K562 (cell line): ENCODE data around the gene PTPRM. TPM values are rescaled to one million over a fixed set of nuclear protein-coding genes. Genes with fewer than 3 reads are reported as not detected.

ENCODE experiments used
- ATAC-seq: fragments of 200-7000 bp; cut with Tn5 transposase; 3 replicates; pipeline ENCODE4 v1.9.1; 2020; ENCODE audit warnings: moderate library complexity
- BruUV-seq: library from RNA; stranded (reverse); fragments of 400-500 nt; replicated peaks from 2 replicates; lab custom pipeline; 2021; lab: Mats Ljungman, UMichigan
- CTCF ChIA-PET: fragments of 300-600 bp; formaldehyde crosslinking; extraction: SDS; loops from one replicate; lab custom pipeline; 2021; ENCODE audit warnings: low intra/inter-chr PET ratio; lab: Yijun Ruan, JAX
- POLR2A ChIA-PET: fragments of 300-600, 350-650 bp; sonication (Branson Sonifier 250); formaldehyde crosslinking; extraction: SDS; loops from one replicate; lab custom pipeline; 2021; ENCODE audit warnings: antibody characterized with exemption, inconsistent platforms; lab: Yijun Ruan, JAX
- DNase-seq, 4 experiments: peaks; one replicate each; pipeline versions ENCODE4 v3.0.0 to v3.0.0-alpha.2; 2011 to 2018; ENCODE audit warnings: low spot score in 3 of 4, mixed read lengths in 3 of 4; ENCODE audit errors: extremely low read depth in 1 of 4
- FAIRE-seq: peaks from 2 replicates; lab custom pipeline; 2011; peaks lifted over from hg19 to GRCh38; lab: Jason Lieb, UNC
- H2AFZ ChIP-seq: 2 replicates; pipeline ENCODE4 v1.6.0; 2011; ENCODE audit warnings: low read depth, low read length, control low read depth, inconsistent platforms
- H3K27ac ChIP-seq: fragments of 200-600 bp; 3 replicates; pipeline ENCODE4 v1.8.0; 2011; ENCODE audit warnings: low read depth, mild to moderate bottlenecking, control low read depth, inconsistent platforms, low read length, moderate library complexity, mixed read lengths; ENCODE audit errors: extremely low read depth
- H3K27me3 ChIP-seq, 2 experiments: fragments of 300-600 bp in 1 of 2; 2 replicates in 1 of 2; 3 replicates in 1 of 2; pipeline versions ENCODE4 v1.6.0 to v1.8.0; 2011; ENCODE audit warnings: inconsistent platforms in 2 of 2, low read length in 2 of 2, mild to moderate bottlenecking in 1 of 2, mixed read lengths in 1 of 2, moderate library complexity in 1 of 2; ENCODE audit not compliant: control insufficient read depth in 2 of 2, insufficient read depth in 2 of 2
- H3K36me3 ChIP-seq: fragments of 300-600 bp; 3 replicates; pipeline ENCODE4 v1.8.0; 2011; ENCODE audit warnings: mild to moderate bottlenecking, low read length, inconsistent platforms; ENCODE audit not compliant: control insufficient read depth, insufficient read depth
- H3K4me1 ChIP-seq, 2 experiments: fragments of 200-600 bp in 1 of 2; replicated peaks in 1 of 2; 2 replicates in 1 of 2; 3 replicates in 1 of 2; pipeline versions ENCODE4 v1.5.1 to v1.8.0; 2011; ENCODE audit warnings: inconsistent platforms in 2 of 2, low read length in 2 of 2, mild to moderate bottlenecking in 1 of 2, mixed read lengths in 1 of 2, moderate library complexity in 1 of 2; ENCODE audit not compliant: control insufficient read depth in 2 of 2, insufficient read depth in 2 of 2
- H3K4me2 ChIP-seq: 2 replicates; pipeline ENCODE4 v1.6.1; 2011; ENCODE audit warnings: low read length, control low read depth, inconsistent platforms, mixed read lengths; ENCODE audit not compliant: insufficient read depth
- H3K4me3 ChIP-seq: fragments of 200-600 bp; sonication (generic), shearing (Covaris generic); 2 replicates; pipeline ENCODE4 v1.5.1; 2016; ENCODE audit warnings: control low read depth, inconsistent platforms
- H3K79me2 ChIP-seq: fragments of 200-600 bp; 3 replicates; pipeline ENCODE4 v1.8.0; 2011; ENCODE audit warnings: low read length, inconsistent platforms; ENCODE audit not compliant: control insufficient read depth, insufficient read depth
- H3K9ac ChIP-seq, 2 experiments: 2 replicates each; pipeline versions ENCODE4 v1.6.0 to v1.6.1; 2011; ENCODE audit warnings: low read depth in 2 of 2, low read length in 2 of 2, control low read depth in 1 of 2, inconsistent platforms in 1 of 2, mild to moderate bottlenecking in 1 of 2, mixed read lengths in 1 of 2; ENCODE audit not compliant: insufficient read depth in 1 of 2
- H3K9me1 ChIP-seq: one replicate; pipeline ENCODE4 v1.6.0; 2011; ENCODE audit warnings: inconsistent platforms, mild to moderate bottlenecking, low read length, moderate library complexity; ENCODE audit not compliant: control insufficient read depth, insufficient read depth
- H3K9me3 ChIP-seq: replicated peaks from 2 replicates; pipeline ENCODE4 v1.5.1; 2011; ENCODE audit warnings: low read depth, low read length, inconsistent platforms; ENCODE audit not compliant: control insufficient read depth, insufficient read depth
- H4K20me1 ChIP-seq: replicated peaks from 2 replicates; pipeline ENCODE4 v1.6.1; 2011; ENCODE audit warnings: low read length, inconsistent platforms, mixed read lengths; ENCODE audit not compliant: control insufficient read depth, insufficient read depth
- FOXA3 ChIP-seq, 2 experiments: fragments of 450-650 bp in 1 of 2; sonication (generic) in 1 of 2; formaldehyde crosslinking; IDR thresholded peaks in 1 of 2; conservative IDR thresholded peaks in 1 of 2; 2 replicates each; pipeline versions ENCODE4 v1.4.0 to v1.8.0; 2020 to 2022; ENCODE audit warnings: mild to moderate bottlenecking in 2 of 2, missing genetic modification reagents in 1 of 2
- NFE2 ChIP-seq: IDR thresholded peaks from 2 replicates; pipeline ENCODE4 v1.6.1; 2014; ENCODE audit warnings: antibody characterized with exemption, low read depth
- TSC22D4 ChIP-seq: fragments of 450-650 bp; IDR thresholded peaks from 2 replicates; pipeline ENCODE4 v1.6.1; 2016; ENCODE audit warnings: missing genetic modification characterization, missing biosample characterization, control low read depth
- XRCC4 ChIP-seq: IDR thresholded peaks from one replicate; pipeline ENCODE4 v1.6.1; 2011; ENCODE audit not compliant: insufficient read depth, insufficient read length; ENCODE audit errors: extremely low read depth
- WGBS: fragments of 100-300 bp; shearing (Covaris generic); methylation state at CpG from one replicate; pipeline ENCODE4 v1.1.6; 2016; ENCODE audit warnings: low coverage, mixed read lengths; ENCODE audit not compliant: insufficient coverage; ENCODE audit errors: missing lambda C conversion rate; 5-methylcytosine and 5-hydroxymethylcytosine counted together
- in situ Hi-C: fragments of 300-500 bp; cut with MboI; formaldehyde crosslinking; loops from 4 replicates; pipeline ENCODE4 v1.15.0; 2018; ENCODE audit warnings: inconsistent platforms, mixed read lengths
- intact Hi-C: fragments of 100-400 bp; cut with micrococcal nuclease; formaldehyde crosslinking; loops from 2 replicates; pipeline ENCODE4 v1.14.2; 2022
- polyA plus RNA-seq, 8 experiments: library from polyadenylated mRNA; depleted of rRNA in 4 of 8; stranded (reverse) in 5 of 8; unstranded in 3 of 8; fragments of >200 nt; fragmentation: Nextera tagmentation in 2 of 8; fragmentation: Illumina TruSeq in 1 of 8; extraction: Ambion mirVana in 2 of 8; extraction: Trizol in 1 of 8; gene quantifications; 2 replicates each; pipeline versions ENCODE4 v1.2.1 to v1.2.3, GENCODE V29; 2011 to 2014; ENCODE audit warnings: inconsistent platforms in 1 of 8, missing spikeins in 1 of 8
- total RNA-seq, 7 experiments: library from RNA; depleted of rRNA in 6 of 7; stranded (reverse); fragments of >200 nt in 6 of 7; fragmentation: Illumina TruSeq in 2 of 7; extraction: Trizol in 2 of 7; gene quantifications; 2 replicates each; pipeline versions ENCODE4 v1.2.1 to v1.2.3, GENCODE V29; 2011 to 2021; ENCODE audit warnings: low replicate concordance in 1 of 7
- TF ChIP-seq, protein P1 (sequence below): sonication (generic); formaldehyde crosslinking; IDR thresholded peaks from 2 replicates; pipeline ENCODE4 v1.8.1; 2023; ENCODE audit warnings: mild to moderate bottlenecking, missing genetic modification reagents
- TF ChIP-seq, protein P2 (sequence below): sonication (generic); formaldehyde crosslinking; IDR thresholded peaks from 2 replicates; pipeline ENCODE4 v1.5.0; 2020; ENCODE audit warnings: missing genetic modification reagents

Gene PTPRM
- total and polyA plus RNA-seq, 9 of the 15 experiments (the other 6 are each of a cell fraction or from before 2014, with no cell fraction given): 0.03 to 0.16 (median 0.08) TPM; not detected in 3

DNA sequence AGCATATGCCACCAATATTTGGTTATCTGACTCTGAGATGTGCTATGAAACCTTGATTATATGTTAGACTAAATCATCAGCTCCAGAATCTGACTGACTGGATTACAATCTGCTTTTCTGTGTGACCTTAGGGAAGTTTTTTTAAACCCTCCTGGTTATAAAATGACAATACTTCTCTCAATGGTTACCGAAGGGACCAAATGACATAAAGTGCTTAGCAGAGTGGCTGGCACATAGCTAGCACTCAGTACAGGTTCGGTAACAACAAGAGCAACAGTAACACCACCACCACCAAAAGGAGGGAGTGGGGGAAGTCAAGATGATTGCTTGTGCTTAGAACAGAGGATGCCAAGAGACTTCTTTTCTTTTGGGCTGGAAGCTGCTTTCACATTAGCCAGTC is 306.2 kb downstream of the PTPRM start:
- ChIA-PET POLR2A (no interaction called here), CTCF (no interaction called here)
- no peak overlapping the region for H3K27ac ChIP-seq
- no peaks in the 10 kb centered on the region for H3K36me3 ChIP-seq
- H3K4me2 ChIP-seq: no peak overlapping the region
- H3K9me1 ChIP-seq: no peaks in the 10 kb centered on the region
- DNase-seq (no peak), FAIRE-seq (no peak), ATAC-seq (no peak)
- no peak overlapping the region for H2AFZ ChIP-seq
- H3K9me3 ChIP-seq: no peaks in the 10 kb centered on the region
- no peaks in the 10 kb centered on the region for H3K79me2 ChIP-seq
- in situ Hi-C loops (no loop called here), intact Hi-C loops (no loop called here)
- BruUV-seq: no TSS peak
- H3K4me3 ChIP-seq: no peak overlapping the region
- no peak overlapping the region for H3K9ac ChIP-seq
- no peaks in the 10 kb centered on the region for H4K20me1 ChIP-seq
- H3K27me3 ChIP-seq: no peaks in the 10 kb centered on the region
- 6% methylated on average over 2 of the region's 2 CpGs for WGBS
- H3K4me1 ChIP-seq: no peaks in the 10 kb centered on the region
- TF ChIP-seq TSC22D4 (tag): no peak
- TF ChIP-seq, protein P1, sequence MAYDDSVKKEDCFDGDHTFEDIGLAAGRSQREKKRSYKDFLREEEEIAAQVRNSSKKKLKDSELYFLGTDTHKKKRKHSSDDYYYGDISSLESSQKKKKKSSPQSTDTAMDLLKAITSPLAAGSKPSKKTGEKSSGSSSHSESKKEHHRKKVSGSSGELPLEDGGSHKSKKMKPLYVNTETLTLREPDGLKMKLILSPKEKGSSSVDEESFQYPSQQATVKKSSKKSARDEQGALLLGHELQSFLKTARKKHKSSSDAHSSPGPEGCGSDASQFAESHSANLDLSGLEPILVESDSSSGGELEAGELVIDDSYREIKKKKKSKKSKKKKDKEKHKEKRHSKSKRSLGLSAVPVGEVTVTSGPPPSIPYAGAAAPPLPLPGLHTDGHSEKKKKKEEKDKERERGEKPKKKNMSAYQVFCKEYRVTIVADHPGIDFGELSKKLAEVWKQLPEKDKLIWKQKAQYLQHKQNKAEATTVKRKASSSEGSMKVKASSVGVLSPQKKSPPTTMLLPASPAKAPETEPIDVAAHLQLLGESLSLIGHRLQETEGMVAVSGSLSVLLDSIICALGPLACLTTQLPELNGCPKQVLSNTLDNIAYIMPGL (CRISPR knock-in tag): no peak
- TF ChIP-seq, protein P2, sequence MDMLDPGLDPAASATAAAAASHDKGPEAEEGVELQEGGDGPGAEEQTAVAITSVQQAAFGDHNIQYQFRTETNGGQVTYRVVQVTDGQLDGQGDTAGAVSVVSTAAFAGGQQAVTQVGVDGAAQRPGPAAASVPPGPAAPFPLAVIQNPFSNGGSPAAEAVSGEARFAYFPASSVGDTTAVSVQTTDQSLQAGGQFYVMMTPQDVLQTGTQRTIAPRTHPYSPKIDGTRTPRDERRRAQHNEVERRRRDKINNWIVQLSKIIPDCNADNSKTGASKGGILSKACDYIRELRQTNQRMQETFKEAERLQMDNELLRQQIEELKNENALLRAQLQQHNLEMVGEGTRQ (CRISPR knock-in tag): no peak
- TF ChIP-seq NFE2: no peak
- no peak for TF ChIP-seq XRCC4
- TF ChIP-seq FOXA3 (CRISPR knock-in tag; conservative IDR thresholded peaks at IDR 0.05 in 1 of 2, IDR thresholded peaks at IDR 0.05 in 1 of 2): no peak
